GM23338 (cell line): ENCODE data around the gene COX5B.

Experiments
- CTCF ChIP-seq, 2 experiments: fragments of 200-600 bp in 1 of 2; sonication (generic) in 1 of 2; conservative IDR thresholded peaks; 2 replicates each; pipeline versions ENCODE4 v1.5.1 to v1.6.1; 2016 to 2017; ENCODE audit warnings: antibody characterized with exemption in 2 of 2, low read depth in 2 of 2, mild to moderate bottlenecking in 2 of 2, moderate library complexity in 1 of 2
- ETS1 ChIP-seq: IDR thresholded peaks from 2 replicates; pipeline ENCODE4 v1.6.1; 2016; ENCODE audit warnings: antibody characterized with exemption
- JUNB ChIP-seq: IDR thresholded peaks from one replicate; pipeline ENCODE4 v1.6.1; 2016; ENCODE audit warnings: antibody characterized with exemption; ENCODE audit not compliant: unreplicated experiment
- POLR2AphosphoS5 ChIP-seq: IDR thresholded peaks from 2 replicates; pipeline ENCODE4 v1.6.1; 2016; ENCODE audit warnings: antibody characterized with exemption, low read depth
- ZNF114 ChIP-seq: fragments of 250-450 bp; sonication (Bioruptor Pico); IDR thresholded peaks from 2 replicates; pipeline ENCODE4 v1.5.0; 2020; ENCODE audit warnings: mild to moderate bottlenecking, moderate library complexity

- no peak for TF ChIP-seq ZNF114 (CRISPR knock-in tag)
- no peak for TF ChIP-seq CTCF (conservative IDR thresholded peaks at IDR 0.05; ENCODE audit: low read depth in 2 of 2)
- TF ChIP-seq JUNB: no peak
- TF ChIP-seq POLR2AphosphoS5: no peak
- TF ChIP-seq ETS1: no peak
Observed at GRCh38 chr2:97661927-97662326, 16.1 kb downstream of the COX5B start.
